NCI-H187 treated with DMSO at 0.1 percent for 48 hours (cell line): Measurements from ENCODE around the gene HCFC1.

Source experiments
- DNase-seq: peaks from one replicate; lab custom pipeline; 2025; lab: John Stamatoyannopoulos, UW

HCFC1 gene

DNA sequence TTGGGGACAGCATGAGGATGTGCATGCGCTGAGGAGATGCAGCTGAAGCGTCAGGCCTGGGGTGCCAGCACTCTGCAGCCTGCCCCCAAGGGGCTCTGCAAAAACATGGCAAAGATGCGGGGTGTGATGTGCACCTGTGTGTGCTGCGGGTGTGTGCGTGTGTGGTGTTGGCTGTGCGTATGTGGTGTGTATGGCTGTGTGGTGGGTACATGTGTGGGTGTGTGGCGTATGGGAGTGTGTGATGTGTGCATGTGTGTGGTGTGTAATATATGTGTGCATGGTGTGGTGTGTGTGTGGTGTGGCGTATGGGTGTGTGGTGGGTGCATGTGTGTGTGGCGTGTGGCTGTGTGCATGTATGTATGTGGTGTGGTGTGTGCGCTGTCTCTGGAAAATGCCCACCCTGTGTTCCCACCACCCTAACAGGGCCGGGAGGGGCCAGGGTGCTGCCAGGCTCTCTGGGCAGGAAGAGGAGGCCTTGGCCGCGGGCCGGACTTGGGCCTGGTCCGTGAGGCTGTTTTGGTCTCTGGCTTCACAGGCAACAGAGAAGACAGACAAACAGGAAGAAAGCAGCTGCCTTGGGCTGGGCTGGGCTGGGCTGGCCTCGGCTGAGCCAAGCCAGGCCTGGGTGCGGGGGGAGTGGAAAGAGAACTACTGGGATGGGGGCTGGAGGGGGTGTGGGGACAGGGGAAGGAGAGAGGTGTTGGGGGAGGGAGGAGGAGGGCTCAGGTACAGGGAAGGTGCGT is 68.2 kb downstream of the HCFC1 start:
- no peak for DNase-seq

DNA sequence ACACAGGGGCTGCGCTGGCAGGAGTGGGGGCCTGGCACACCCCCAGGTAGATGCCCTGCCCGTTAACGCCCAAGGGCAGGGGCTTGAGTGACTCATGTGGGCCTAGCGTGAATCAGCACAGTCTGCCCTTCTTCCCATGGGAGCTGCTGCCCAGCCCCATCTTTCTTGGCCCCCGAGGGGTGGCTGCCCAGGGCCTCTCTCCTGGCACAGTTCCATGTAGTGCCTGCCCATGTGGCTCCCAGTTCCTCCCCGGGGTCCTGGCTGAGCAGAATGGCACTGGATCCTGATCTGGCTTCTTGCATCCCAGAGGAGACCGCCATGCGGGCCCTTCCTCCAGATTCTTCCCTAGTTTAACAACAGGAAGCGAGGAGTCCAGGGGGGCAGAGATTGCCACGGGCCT is 69.2 kb downstream of the HCFC1 start:
- DNase-seq = no peak

DNA sequence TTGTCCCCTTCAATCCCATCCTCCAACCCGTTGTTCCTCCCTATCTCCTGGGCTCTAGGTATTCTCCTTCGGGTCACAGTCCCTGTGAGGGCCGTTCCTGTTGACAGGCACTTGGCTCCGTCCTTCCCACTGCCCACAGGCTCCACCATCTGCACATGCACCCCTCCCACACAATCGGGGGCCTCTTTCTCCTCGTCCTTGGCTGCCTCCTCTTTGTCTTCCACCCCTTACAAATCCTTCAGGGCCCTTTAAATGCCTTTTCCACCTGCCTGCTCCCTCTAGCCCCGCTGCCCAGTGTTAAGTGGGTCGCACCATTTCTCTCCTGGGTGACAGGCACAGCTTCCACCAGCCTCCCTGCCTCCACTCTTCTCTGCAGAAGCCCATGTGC is 69.9 kb downstream of the HCFC1 start:
- no peak for DNase-seq

DNA sequence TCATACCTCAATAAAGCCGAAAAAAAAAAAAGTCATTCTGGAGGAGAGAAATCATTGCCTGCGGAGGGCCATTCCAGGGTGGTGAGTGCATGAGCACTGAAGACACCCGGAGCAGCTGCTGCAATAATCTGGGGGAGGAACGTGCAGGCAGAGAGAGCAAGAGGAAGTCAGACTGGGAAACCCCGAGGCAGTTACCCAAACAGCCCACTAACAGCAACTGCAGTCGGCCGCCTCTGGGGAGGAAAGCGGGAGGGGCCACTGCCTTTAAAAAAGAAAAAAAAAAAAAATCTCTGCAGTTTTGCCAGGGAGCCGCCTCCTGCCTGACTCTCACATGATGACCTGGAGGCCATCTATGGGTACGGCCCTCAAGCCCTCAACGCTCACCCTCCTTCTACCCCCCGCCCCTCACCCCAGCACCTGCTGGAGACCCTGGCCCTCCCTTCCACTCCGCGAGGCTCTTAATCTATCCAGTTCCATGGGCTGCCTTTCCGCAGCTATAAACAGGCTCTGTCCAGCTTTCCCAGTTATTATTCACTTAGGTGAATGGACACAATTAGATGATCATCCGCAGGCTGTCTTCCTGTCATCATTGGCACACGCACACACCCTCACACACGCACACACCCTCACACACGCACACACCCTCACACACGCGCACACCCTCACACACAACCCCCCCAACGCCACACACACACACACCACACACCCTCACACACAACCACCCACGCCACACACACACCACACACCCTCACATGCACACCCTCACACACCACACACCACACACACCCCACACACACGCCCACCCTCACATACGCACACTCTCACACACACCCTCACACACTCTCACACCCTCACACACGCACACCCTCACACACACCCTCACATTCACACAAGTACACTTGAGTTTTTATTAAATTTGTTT is 70.5 kb downstream of the HCFC1 start:
- no peak for DNase-seq

DNA sequence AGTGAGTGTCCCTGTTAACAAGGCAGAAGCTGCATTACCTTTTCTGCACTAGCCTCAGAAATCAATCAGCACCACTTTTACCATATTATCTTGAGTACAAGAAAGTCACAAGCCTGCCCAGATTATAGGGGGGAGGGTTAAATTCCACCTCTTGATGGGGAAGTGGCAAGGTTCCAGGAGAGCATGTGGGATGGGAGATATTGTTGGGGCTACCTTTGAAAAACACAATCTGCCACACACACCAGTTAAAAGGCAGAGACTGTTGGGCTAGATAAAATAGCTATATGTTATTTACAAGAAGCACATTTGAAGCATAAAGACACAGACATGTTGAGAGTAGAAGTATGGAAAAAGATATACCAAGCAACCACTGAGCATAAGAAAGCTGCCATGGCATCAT is 73.7 kb downstream of the HCFC1 start:
- no peak for DNase-seq
